Measurements from ENCODE around the gene NBPF1.

DNA sequence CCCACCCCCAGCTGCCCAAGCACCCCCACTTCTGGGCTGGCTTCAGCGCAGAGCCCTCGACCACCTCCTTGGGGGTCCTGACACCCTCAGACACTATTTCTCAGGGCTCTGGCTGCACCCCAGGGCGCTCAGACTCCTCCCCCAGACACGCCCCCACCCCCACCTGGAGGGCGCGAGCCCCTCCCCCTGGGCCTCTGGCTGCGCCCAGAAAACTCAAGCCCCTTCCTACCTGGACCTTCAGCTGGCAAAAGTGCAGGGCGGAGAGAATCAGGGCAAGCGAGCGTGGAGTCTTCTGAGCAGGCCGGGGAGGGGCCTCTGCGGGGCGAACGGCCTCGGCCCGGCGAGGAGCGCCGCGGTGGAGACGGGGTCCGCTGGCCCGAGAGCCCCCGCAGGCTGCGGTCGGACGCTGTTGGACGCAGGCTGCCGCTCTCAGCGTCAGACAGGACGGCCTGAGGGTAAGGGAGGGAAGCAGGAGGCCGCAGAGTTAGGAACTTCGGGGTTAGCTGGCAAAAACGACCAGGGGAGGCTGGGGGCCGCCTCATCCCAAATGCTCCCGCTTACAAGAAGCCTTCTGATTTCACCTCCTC lies 17.4 kb upstream of the NBPF1 start:
- TF ChIP-seq CTCF (IDR thresholded peaks at IDR 0.05) (no peak), EP300 (IDR thresholded peaks at IDR 0.05) (no peak), POLR2A (IDR thresholded peaks at IDR 0.05) (no peak)
